AG08396 (cell line): ENCODE results near the gene GATM.
"Not testable (repeated sequence)": the region's sequence is repeated elsewhere in the genome, so short reads cannot be mapped to it uniquely, and the experiment has no call there.

Source experiments
- DNase-seq: peaks from one replicate; pipeline ENCODE4 v3.0.0; 2012; ENCODE audit warnings: low spot score, mixed read lengths

GATM gene

GRCh38 chr15:45354711-45355110, 23.6 kb downstream of the GATM start:
- no peak for DNase-seq

- no peak for DNase-seq
Observed at GRCh38 chr15:45351227-45351626, 27.1 kb downstream of the GATM start.

GRCh38 chr15:45349623-45350022, 28.7 kb downstream of the GATM start:
- no peak for DNase-seq

GRCh38 chr15:45347989-45348388, 30.4 kb downstream of the GATM start:
- DNase-seq: no peak

- no peak for DNase-seq
Observed at GRCh38 chr15:45347033-45347432, 31.3 kb downstream of the GATM start.

- no peak for DNase-seq
Observed at GRCh38 chr15:45346381-45346780, 32.0 kb downstream of the GATM start.

GRCh38 chr15:45343258-45343860, 35.0 kb downstream of the GATM start:
- DNase-seq: no peak

GRCh38 chr15:45341790-45342189, 36.6 kb downstream of the GATM start:
- DNase-seq: no peak

GRCh38 chr15:45340429-45340828, 37.9 kb downstream of the GATM start:
- no peak for DNase-seq

- DNase-seq: no peak
Observed at GRCh38 chr15:45338417-45338816, 39.9 kb downstream of the GATM start.

- DNase-seq: no peak
Observed at GRCh38 chr15:45337224-45337623, 41.1 kb downstream of the GATM start.

GRCh38 chr15:45333550-45333949, 44.8 kb downstream of the GATM start:
- no peak for DNase-seq

GRCh38 chr15:45332694-45333093, 45.6 kb downstream of the GATM start:
- DNase-seq: no peak

GRCh38 chr15:45331972-45332371, 46.4 kb downstream of the GATM start:
- DNase-seq: no peak

GRCh38 chr15:45328663-45329062, 49.7 kb downstream of the GATM start:
- no peak for DNase-seq

GRCh38 chr15:45326741-45327140, 51.6 kb downstream of the GATM start:
- DNase-seq: no peak

GRCh38 chr15:45326280-45326679, 52.1 kb downstream of the GATM start:
- DNase-seq: no peak

GRCh38 chr15:45320581-45321205, 57.7 kb downstream of the GATM start:
- DNase-seq: no peak

GRCh38 chr15:45319472-45320214, 58.7 kb downstream of the GATM start:
- no peak for DNase-seq

GRCh38 chr15:45314960-45315359, 63.4 kb downstream of the GATM start:
- DNase-seq: no peak

GRCh38 chr15:45314117-45314516, 64.2 kb downstream of the GATM start:
- not testable (repeated sequence) for DNase-seq
